Glutamatergic neuron (in vitro differentiated cells): ENCODE results near the gene HNRNPM. TPM values are rescaled to one million over a fixed set of nuclear protein-coding genes. Genes with fewer than 3 reads are reported as not detected.
"Not testable (repeated sequence)": the region's sequence is repeated elsewhere in the genome, so short reads cannot be mapped to it uniquely, and the experiment has no call there.

Experiments used
- DNase-seq: peaks from one replicate; pipeline ENCODE4 v3.0.0; 2022
- H3K27ac Mint-ChIP-seq: one replicate; pipeline ENCODE4 v1.8.0; 2020; ENCODE audit warnings: mild to moderate bottlenecking, mixed read lengths, inconsistent platforms; ENCODE audit not compliant: unreplicated experiment
- H3K27me3 Mint-ChIP-seq: one replicate; pipeline ENCODE4 v1.8.0; 2020; ENCODE audit warnings: mild to moderate bottlenecking, moderate library complexity, mixed read lengths, inconsistent platforms; ENCODE audit not compliant: unreplicated experiment
- H3K36me3 Mint-ChIP-seq: one replicate; pipeline ENCODE4 v1.8.0; 2020; ENCODE audit warnings: mild to moderate bottlenecking, mixed read lengths, inconsistent platforms; ENCODE audit not compliant: unreplicated experiment
- H3K4me1 Mint-ChIP-seq: one replicate; pipeline ENCODE4 v1.8.0; 2020; ENCODE audit warnings: mild to moderate bottlenecking, low read depth, mixed read lengths, inconsistent platforms; ENCODE audit not compliant: unreplicated experiment
- H3K4me3 Mint-ChIP-seq: one replicate; pipeline ENCODE4 v1.8.0; 2020; ENCODE audit warnings: mild to moderate bottlenecking, mixed read lengths, inconsistent platforms; ENCODE audit not compliant: unreplicated experiment
- H3K9me3 Mint-ChIP-seq: one replicate; pipeline ENCODE4 v1.8.0; 2020; ENCODE audit warnings: mild to moderate bottlenecking, moderate library complexity, mixed read lengths, inconsistent platforms; ENCODE audit not compliant: unreplicated experiment
- total RNA-seq: library from RNA; stranded (reverse); fragmentation: NEBNext Ultra II Directional; extraction: Animal tissue kit (Norgen Biotek cat#: 25700); gene quantifications from one replicate; pipeline ENCODE4 v1.2.1, GENCODE V29; 2021; ENCODE audit not compliant: unreplicated experiment
- TF ChIP-seq, protein P1 (sequence below): fragments of 200-600 bp; sonication (generic); IDR thresholded peaks from one replicate; pipeline ENCODE4 v1.5.0; 2021; ENCODE audit not compliant: partially characterized antibody, unreplicated experiment

HNRNPM gene
- total RNA-seq, 1 donor from 2014 or later, result 184 TPM

DNA sequence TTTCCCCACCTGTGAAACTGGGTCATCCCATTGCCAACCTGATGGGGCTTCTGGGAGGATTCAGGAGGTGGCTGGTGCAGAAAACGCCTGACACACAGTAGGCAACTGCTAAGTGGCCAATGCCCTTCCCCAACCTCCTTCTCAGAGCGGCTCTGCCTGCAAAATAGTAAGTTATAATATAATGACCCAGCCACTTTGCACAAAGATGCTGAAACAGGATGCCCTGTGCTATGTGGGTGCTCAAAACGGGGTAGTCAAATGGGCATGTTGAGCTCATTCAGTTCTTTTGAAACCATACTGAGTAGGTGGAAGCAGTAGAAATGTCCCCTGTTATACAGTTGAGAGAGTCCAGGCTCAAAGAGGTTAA is 31.2 kb upstream of the HNRNPM start:
- no peaks in the 10 kb centered on the region for H3K4me1 Mint-ChIP-seq
- TF ChIP-seq, protein P1, sequence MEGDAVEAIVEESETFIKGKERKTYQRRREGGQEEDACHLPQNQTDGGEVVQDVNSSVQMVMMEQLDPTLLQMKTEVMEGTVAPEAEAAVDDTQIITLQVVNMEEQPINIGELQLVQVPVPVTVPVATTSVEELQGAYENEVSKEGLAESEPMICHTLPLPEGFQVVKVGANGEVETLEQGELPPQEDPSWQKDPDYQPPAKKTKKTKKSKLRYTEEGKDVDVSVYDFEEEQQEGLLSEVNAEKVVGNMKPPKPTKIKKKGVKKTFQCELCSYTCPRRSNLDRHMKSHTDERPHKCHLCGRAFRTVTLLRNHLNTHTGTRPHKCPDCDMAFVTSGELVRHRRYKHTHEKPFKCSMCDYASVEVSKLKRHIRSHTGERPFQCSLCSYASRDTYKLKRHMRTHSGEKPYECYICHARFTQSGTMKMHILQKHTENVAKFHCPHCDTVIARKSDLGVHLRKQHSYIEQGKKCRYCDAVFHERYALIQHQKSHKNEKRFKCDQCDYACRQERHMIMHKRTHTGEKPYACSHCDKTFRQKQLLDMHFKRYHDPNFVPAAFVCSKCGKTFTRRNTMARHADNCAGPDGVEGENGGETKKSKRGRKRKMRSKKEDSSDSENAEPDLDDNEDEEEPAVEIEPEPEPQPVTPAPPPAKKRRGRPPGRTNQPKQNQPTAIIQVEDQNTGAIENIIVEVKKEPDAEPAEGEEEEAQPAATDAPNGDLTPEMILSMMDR, result no peak
- peaks cover 4% of the 10 kb centered on the region for H3K27me3 Mint-ChIP-seq
- peaks cover 4% of the 10 kb centered on the region for H3K9me3 Mint-ChIP-seq
- DNase-seq, result no peak
- no peak overlapping the region for H3K27ac Mint-ChIP-seq
- peak overlapping the region; percentile 80 for H3K4me3 Mint-ChIP-seq
- H3K36me3 Mint-ChIP-seq, result no peaks in the 10 kb centered on the region

DNA sequence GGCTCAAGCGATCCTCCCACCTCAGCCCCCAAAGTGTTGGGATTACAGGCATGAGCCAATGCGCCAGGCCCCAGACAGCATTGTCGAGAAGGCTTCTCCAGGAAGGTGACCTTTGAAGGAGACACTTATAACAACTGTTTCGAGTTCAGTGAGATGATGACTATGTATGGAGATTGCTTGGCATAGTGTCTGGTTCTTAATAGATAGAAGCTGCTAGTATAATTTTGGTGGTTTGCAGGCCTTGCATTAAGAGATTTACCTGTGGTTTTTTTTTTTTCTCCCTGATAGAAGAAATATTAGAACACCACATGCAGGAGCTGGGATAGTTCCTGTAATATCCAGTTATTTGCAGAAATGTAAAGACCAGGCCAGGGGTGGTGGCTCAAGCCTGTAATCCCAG is 28.0 kb upstream of the HNRNPM start:
- H3K27me3 Mint-ChIP-seq, result peaks cover 4% of the 10 kb centered on the region
- peaks cover 4% of the 10 kb centered on the region for H3K9me3 Mint-ChIP-seq
- no peaks in the 10 kb centered on the region for H3K4me1 Mint-ChIP-seq
- no peak for DNase-seq
- H3K36me3 Mint-ChIP-seq, result no peaks in the 10 kb centered on the region
- H3K27ac Mint-ChIP-seq, result no peak overlapping the region
- TF ChIP-seq, protein P1, result no peak
- no peak overlapping the region for H3K4me3 Mint-ChIP-seq

DNA sequence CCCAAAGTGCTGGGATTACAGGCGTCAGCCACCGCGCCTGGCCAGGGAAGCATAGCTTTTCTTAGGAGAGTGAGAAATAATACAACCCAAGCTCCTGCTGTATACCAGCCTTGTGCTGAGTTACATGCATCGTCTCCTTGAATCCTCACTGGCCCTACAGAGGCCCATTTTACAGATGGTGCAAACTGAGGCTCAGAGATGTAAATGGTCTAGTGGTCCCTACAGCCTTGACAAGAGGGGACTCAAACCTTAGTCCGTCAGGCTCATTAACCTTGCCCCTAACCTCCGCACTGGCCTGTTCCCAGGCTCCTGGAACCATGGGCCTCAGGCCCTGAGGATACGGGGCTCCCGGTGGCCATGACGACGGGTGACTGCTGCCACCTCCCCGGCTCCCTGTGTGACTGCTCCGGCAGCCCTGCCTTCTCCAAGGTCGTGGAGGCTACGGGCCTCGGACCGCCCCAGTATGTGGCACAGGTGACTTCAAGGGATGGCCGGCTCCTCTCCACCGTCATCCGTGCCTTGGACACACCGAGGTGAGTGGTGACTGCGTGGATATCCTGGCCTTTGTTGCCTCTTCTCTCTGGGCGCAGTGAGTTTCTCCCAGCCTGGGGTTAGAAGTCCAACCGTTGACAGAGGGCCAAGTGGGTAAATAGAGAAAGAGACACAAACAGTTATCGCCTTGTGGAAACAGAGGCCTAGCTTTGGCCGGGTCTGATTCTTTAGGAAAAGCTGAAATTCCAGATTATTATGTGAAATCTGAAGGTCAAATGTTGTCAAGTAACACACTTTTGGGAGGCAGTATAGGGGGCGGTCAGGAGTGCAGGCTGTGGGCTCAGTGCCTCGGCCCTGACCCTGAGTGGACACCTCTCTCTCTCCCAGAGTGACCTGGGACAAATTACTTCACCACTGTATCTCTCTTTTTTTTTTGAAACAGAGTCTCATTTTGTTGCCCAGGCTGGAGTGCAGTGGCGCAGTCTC is 23.0 kb upstream of the HNRNPM start:
- peaks cover 6% of the 10 kb centered on the region for H3K27me3 Mint-ChIP-seq
- peaks cover 1% of the 10 kb centered on the region for H3K9me3 Mint-ChIP-seq
- H3K36me3 Mint-ChIP-seq, result no peaks in the 10 kb centered on the region
- H3K4me1 Mint-ChIP-seq, result no peaks in the 10 kb centered on the region
- H3K27ac Mint-ChIP-seq, result no peak overlapping the region
- TF ChIP-seq, protein P1, result no peak
- no peak overlapping the region for H3K4me3 Mint-ChIP-seq
- DNase-seq, result no peak

DNA sequence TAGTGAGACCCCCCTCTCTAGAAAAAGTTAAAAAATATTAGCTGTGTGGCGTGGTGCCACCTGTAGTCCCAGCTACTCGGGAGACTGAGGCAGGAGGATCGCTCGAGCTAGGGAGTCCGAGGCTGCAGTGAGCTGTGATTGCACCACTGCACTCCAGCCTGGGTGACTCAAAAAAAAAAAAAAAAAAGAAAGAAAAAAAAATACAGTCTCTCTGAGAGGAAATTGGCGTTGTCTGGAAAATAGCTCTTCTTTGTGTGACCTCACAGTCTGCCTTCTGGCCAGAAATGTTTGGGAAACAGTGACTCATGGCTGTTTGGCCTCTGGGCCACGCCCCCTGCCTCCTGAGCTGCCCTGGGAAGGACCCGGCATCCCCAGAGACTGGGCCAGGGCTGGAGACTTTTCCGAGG is 21.0 kb upstream of the HNRNPM start:
- DNase-seq, result peak; percentile 81
- H3K9me3 Mint-ChIP-seq, result no peaks in the 10 kb centered on the region
- peak overlapping the region; percentile 28 for H3K27ac Mint-ChIP-seq
- H3K27me3 Mint-ChIP-seq, result peaks cover 6% of the 10 kb centered on the region
- no peak overlapping the region for H3K4me3 Mint-ChIP-seq
- H3K36me3 Mint-ChIP-seq, result no peaks in the 10 kb centered on the region
- H3K4me1 Mint-ChIP-seq, result no peaks in the 10 kb centered on the region
- TF ChIP-seq, protein P1, result no peak

DNA sequence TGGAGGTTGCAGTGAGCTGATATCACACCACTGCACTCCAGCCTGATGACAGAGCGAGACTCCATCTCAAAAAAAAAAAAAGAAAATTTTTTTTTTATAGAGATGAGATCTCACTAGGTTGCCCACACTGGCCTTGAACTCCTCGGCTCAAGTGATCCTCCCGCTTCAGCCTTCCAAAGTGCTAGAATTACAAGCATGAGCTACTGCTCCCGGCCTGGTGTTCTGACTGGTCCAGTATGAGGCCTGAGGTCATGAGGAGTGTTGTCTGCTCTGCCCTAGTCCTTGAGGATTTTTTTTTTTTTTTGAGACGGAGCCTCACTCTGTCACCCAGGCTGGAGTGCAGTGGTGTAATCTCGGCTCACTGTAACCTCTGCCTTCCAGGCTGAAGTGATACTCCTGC is 19.4 kb upstream of the HNRNPM start:
- not testable (repeated sequence) for H3K4me1 Mint-ChIP-seq, H3K36me3 Mint-ChIP-seq, DNase-seq, H3K4me3 Mint-ChIP-seq, H3K27me3 Mint-ChIP-seq, H3K27ac Mint-ChIP-seq, H3K9me3 Mint-ChIP-seq
